T-helper 2 cell (primary cell): ENCODE data around the gene ZDHHC9.

ENCODE experiments used
- DNase-seq, 5 experiments: peaks; one replicate each; pipeline versions ENCODE4 v3.0.0 to v3.0.0-alpha.2; 2012 to 2022

The ZDHHC9 gene

DNA sequence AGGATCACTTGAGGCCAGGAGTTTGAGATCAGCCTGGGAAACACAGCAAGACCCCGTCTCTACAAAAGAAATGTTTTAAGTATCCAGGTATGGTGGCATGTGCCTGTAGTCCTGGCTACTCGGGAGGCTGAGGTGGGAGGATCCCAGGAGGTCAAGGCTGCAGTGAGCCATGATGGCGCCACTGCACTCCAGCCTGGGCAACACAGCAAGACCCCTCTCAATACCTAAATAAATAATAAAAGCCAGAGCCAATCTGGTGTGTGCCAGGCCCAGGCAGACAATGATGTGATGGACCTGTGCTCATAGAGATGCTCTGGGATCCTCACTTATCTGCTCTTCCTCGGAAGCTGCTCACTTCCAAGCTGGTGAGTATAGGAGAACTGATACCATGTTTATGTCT lies 82.1 kb downstream of the ZDHHC9 start:
- no peak for DNase-seq

- no peak for DNase-seq
These were observed 82.7 kb downstream of the ZDHHC9 start for GRCh38 chrX:129760981-129761380.

DNA sequence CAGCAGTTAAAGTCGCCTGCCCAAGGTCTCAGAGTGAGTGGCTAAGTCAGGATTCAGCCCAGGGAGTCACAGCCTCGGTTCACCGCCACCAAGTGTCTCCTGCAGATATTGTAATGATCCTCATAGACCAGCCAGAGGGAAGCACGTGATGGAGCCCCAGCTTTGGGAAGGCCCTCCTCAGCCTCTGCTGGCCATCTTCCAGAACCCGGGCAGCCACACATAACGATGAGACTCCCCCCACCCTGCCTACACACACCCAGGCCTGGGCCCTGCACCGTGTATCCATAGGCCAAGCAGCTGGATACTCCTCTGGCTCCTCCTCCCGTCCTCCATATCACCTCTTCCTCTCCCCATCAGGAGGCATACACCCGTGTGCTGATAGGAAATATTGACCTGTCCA lies 83.5 kb downstream of the ZDHHC9 start:
- no peak for DNase-seq

DNA sequence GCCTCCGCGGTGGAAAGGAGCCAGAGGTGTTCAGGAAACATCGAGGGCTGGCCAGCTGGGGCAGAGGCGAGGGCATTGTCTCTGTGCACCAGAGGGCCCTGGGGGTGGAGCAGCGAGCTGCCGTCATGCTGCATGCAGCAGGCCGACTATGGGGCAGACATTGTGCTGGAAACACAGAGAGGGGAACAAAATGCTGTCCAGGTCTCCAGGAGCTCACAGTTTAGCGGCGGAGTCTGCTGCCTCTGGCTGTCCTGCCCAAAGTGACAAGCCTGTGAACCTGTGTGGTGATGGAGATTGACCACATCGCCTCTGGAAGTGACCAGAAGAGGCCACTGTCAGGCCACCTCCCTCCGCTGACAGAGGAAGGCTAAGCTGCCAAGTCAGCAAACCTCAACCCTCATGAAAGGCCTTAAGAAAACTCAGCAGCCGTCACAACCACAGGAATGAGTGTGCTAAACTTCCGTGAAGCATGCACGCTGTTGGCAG lies 84.1 kb downstream of the ZDHHC9 start:
- peak in 2 of 5 experiments; percentile 61 to 92 for DNase-seq

- DNase-seq: peak in 1 of 5 experiments; percentile 62
These were observed 87.7 kb downstream of the ZDHHC9 start for GRCh38 chrX:129755779-129756650.

GRCh38 chrX:129754056-129755024 lies 89.3 kb downstream of the ZDHHC9 start:
- no peak for DNase-seq
